SK-N-SH treated with all-trans-retinoic acid at 6 μM for 48 hours (cell line): Measurements from ENCODE around the gene HIVEP2.

Experiments used
- ATAC-seq: fragments of 200-7000 bp; cut with Tn5 transposase; 3 replicates; pipeline ENCODE4 v1.9.1; 2020; ENCODE audit warnings: mild to moderate bottlenecking, moderate library complexity
- BACH2 ChIP-seq: fragments of 250-450 bp; sonication (Bioruptor Pico); IDR thresholded peaks from 2 replicates; pipeline ENCODE4 v1.9.0; 2021; ENCODE audit warnings: mild to moderate bottlenecking, borderline replicate concordance
- CSDC2 ChIP-seq: fragments of 250-450 bp; sonication (Bioruptor Pico); IDR thresholded peaks from 2 replicates; pipeline ENCODE4 v1.5.0; 2020; ENCODE audit warnings: mild to moderate bottlenecking, moderate library complexity
- ESRRG ChIP-seq: fragments of 250-450 bp; sonication (Bioruptor Pico); IDR thresholded peaks from 2 replicates; pipeline ENCODE4 v1.6.1; 2021; ENCODE audit warnings: mild to moderate bottlenecking
- GLIS3 ChIP-seq: fragments of 250-450 bp; sonication (Bioruptor Pico); IDR thresholded peaks from 2 replicates; pipeline ENCODE4 v1.5.0; 2020; ENCODE audit warnings: mild to moderate bottlenecking, moderate library complexity
- ISL1 ChIP-seq: fragments of 250-450 bp; sonication (Bioruptor Pico); IDR thresholded peaks from 2 replicates; pipeline ENCODE4 v2.1.2; 2022; ENCODE audit warnings: mild to moderate bottlenecking, moderate library complexity
- OSR1 ChIP-seq: fragments of 250-450 bp; sonication (Bioruptor Pico); IDR thresholded peaks from 2 replicates; pipeline ENCODE4 v1.8.0; 2022; ENCODE audit warnings: moderate library complexity, mild to moderate bottlenecking, inconsistent platforms
- PPARA ChIP-seq: fragments of 250-450 bp; sonication (Bioruptor Pico); IDR thresholded peaks from 2 replicates; pipeline ENCODE4 v1.5.0; 2020; ENCODE audit warnings: mild to moderate bottlenecking, borderline replicate concordance
- RARB ChIP-seq: fragments of 250-450 bp; sonication (Bioruptor Pico); IDR thresholded peaks from 2 replicates; pipeline ENCODE4 v1.8.0; 2021; ENCODE audit warnings: mild to moderate bottlenecking, moderate library complexity
- SNAI2 ChIP-seq: fragments of 250-450 bp; sonication (Bioruptor Pico); IDR thresholded peaks from 2 replicates; pipeline ENCODE4 v1.5.0; 2020; ENCODE audit warnings: mild to moderate bottlenecking, moderate library complexity
- TCF4 ChIP-seq: fragments of 250-450 bp; sonication (Bioruptor Pico); IDR thresholded peaks from 2 replicates; pipeline ENCODE4 v1.8.0; 2021; ENCODE audit warnings: mild to moderate bottlenecking, moderate library complexity, borderline replicate concordance
- TOX ChIP-seq: fragments of 250-450 bp; sonication (Bioruptor Pico); IDR thresholded peaks from 2 replicates; pipeline ENCODE4 v1.8.0; 2021; ENCODE audit warnings: mild to moderate bottlenecking, moderate library complexity, borderline replicate concordance
- ZC3H10 ChIP-seq: fragments of 250-450 bp; sonication (Bioruptor Pico); IDR thresholded peaks from 2 replicates; pipeline ENCODE4 v1.5.1; 2021; ENCODE audit warnings: mild to moderate bottlenecking, moderate library complexity
- ZFP3 ChIP-seq: fragments of 250-450 bp; sonication (Bioruptor Pico); IDR thresholded peaks from 2 replicates; pipeline ENCODE4 v1.5.0; 2020; ENCODE audit warnings: mild to moderate bottlenecking, moderate library complexity
- ZFP30 ChIP-seq: fragments of 450-650 bp; formaldehyde crosslinking; IDR thresholded peaks from 2 replicates; pipeline ENCODE4 v1.5.0; 2022; ENCODE audit warnings: mild to moderate bottlenecking, moderate library complexity
- ZNF565 ChIP-seq: fragments of 450-650 bp; formaldehyde crosslinking; conservative IDR thresholded peaks from 2 replicates; pipeline ENCODE4 v1.5.0; 2020; ENCODE audit warnings: low read depth, mild to moderate bottlenecking, moderate library complexity
- ZNF70 ChIP-seq: fragments of 450-650 bp; formaldehyde crosslinking; IDR thresholded peaks from 2 replicates; pipeline ENCODE4 v1.5.0; 2020; ENCODE audit warnings: mild to moderate bottlenecking, moderate library complexity
- ZNF8 ChIP-seq: fragments of 450-650 bp; formaldehyde crosslinking; IDR thresholded peaks from 2 replicates; pipeline ENCODE4 v1.5.0; 2020; ENCODE audit warnings: mild to moderate bottlenecking, moderate library complexity
- TF ChIP-seq, protein P1 (sequence below): fragments of 250-450 bp; sonication (Bioruptor Pico); IDR thresholded peaks from 2 replicates; pipeline ENCODE4 v1.5.1; 2020; ENCODE audit warnings: low read depth, mild to moderate bottlenecking, moderate library complexity
- TF ChIP-seq, protein P2 (sequence below): fragments of 250-450 bp; sonication (Bioruptor Pico); IDR thresholded peaks from 2 replicates; pipeline ENCODE4 v1.8.0; 2021; ENCODE audit warnings: low read depth, mild to moderate bottlenecking, moderate library complexity, borderline replicate concordance
- TF ChIP-seq, protein P3 (sequence below): fragments of 250-450 bp; sonication (Bioruptor Pico); IDR thresholded peaks from 2 replicates; pipeline ENCODE4 v1.5.0; 2020; ENCODE audit warnings: mild to moderate bottlenecking, moderate library complexity
- TF ChIP-seq, protein P4 (sequence below): fragments of 250-450 bp; sonication (Bioruptor Pico); IDR thresholded peaks from 2 replicates; pipeline ENCODE4 v1.5.1; 2021; ENCODE audit warnings: mild to moderate bottlenecking, moderate library complexity
- TF ChIP-seq, protein P5 (sequence below): fragments of 250-450 bp; sonication (Bioruptor Pico); IDR thresholded peaks from 2 replicates; pipeline ENCODE4 v1.8.0; 2020; ENCODE audit warnings: mild to moderate bottlenecking, moderate library complexity, borderline replicate concordance

Gene HIVEP2

DNA sequence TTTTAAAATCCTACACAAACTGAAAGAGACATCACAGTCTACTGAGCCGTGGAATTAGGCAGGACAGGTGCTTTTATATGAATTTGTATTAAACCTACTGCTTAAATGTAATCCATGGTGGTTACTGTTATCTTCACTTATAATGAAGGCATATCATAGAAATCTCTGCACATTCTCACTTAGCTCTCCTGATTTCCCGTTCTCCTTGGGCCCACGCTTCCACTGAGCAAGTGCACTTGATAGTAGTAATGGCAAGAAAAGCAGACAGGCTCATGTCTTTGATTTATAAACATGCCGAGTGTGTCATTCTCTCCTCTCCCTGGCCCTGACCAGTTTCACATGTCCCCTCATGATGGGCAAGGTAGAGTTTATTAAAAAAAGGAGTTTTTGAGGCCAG lies 186.3 kb downstream of the HIVEP2 start:
- TF ChIP-seq ZNF565 (CRISPR knock-in tag) (no peak), OSR1 (no peak), ISL1 (CRISPR knock-in tag) (no peak), TCF4 (no peak), BACH2 (CRISPR knock-in tag) (no peak), ESRRG (CRISPR knock-in tag) (no peak), ZFP30 (no peak)
- TF ChIP-seq, protein P1, sequence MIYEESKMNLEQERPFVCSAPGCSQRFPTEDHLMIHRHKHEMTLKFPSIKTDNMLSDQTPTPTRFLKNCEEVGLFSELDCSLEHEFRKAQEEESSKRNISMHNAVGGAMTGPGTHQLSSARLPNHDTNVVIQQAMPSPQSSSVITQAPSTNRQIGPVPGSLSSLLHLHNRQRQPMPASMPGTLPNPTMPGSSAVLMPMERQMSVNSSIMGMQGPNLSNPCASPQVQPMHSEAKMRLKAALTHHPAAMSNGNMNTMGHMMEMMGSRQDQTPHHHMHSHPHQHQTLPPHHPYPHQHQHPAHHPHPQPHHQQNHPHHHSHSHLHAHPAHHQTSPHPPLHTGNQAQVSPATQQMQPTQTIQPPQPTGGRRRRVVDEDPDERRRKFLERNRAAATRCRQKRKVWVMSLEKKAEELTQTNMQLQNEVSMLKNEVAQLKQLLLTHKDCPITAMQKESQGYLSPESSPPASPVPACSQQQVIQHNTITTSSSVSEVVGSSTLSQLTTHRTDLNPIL (CRISPR knock-in tag) = no peak
- TF ChIP-seq, all 23 proteins: peak for 0
- ATAC-seq = no peak

DNA sequence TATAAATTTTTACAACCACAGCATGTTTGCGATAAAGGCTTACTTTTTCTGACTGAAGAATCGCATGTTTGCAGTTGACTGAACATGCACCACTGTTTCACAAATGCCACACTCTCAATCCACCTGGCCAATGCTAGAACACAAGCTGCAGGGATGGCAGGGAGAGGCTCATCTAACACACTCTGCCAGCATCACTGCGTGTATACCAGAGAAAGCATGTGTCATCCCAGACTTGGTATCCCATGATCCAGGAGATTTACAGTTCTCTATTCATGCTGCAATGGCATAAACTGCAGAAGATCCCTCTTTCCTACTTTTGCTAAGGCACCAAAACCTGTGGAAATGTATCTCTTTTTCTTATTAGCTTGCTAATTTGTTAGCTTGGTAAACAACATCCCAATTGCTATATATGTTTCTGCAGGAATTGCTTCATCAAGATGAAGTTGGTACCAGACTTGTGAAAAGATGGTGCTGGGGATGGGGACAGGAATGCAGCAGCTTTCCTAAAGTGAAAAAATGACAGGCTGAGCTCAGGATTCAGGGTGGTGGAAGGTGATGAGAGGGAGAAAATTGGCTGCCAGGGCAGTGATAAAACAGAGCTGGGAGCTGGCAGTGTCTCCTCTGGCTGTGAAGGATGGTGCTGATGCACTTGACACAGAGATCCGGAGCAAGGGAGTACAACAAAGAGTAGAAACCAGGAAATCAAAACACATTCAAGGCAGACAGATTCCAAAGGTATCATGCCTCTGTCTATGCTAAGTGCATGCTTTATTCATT lies 186.9 kb downstream of the HIVEP2 start:
- ATAC-seq = no peak

DNA sequence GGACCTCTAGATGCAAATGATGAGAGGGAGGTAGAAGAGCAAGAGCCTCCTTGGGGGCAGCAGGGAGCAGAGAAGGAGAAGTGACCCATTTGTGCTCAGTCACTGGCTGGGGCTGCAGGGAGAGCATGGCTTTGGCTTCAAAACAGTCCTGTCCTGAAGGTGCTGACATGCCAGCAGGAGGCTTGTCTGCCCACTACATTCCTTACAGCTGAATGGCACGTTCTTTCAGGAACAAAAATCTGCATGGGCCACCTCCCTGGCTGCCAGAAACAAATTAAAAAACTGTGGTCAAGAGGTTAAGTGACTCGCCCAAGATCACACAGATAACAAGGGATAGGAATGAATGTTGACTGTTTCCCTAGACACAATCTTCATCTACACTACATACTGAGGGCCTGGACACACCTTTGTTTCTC lies 188.8 kb downstream of the HIVEP2 start:
- TF ChIP-seq ISL1 (CRISPR knock-in tag) = peak; percentile 45
- TF ChIP-seq, protein P2, sequence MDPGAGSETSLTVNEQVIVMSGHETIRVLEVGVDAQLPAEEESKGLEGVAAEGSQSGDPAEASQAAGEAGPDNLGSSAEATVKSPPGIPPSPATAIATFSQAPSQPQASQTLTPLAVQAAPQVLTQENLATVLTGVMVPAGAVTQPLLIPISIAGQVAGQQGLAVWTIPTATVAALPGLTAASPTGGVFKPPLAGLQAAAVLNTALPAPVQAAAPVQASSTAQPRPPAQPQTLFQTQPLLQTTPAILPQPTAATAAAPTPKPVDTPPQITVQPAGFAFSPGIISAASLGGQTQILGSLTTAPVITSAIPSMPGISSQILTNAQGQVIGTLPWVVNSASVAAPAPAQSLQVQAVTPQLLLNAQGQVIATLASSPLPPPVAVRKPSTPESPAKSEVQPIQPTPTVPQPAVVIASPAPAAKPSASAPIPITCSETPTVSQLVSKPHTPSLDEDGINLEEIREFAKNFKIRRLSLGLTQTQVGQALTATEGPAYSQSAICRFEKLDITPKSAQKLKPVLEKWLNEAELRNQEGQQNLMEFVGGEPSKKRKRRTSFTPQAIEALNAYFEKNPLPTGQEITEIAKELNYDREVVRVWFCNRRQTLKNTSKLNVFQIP (CRISPR knock-in tag) = no peak
- peak; percentile 84 for ATAC-seq

More for the DNA sequence above, 186.9 kb downstream of the HIVEP2 start:
- no peak for TF ChIP-seq TOX (CRISPR knock-in tag)

DNA sequence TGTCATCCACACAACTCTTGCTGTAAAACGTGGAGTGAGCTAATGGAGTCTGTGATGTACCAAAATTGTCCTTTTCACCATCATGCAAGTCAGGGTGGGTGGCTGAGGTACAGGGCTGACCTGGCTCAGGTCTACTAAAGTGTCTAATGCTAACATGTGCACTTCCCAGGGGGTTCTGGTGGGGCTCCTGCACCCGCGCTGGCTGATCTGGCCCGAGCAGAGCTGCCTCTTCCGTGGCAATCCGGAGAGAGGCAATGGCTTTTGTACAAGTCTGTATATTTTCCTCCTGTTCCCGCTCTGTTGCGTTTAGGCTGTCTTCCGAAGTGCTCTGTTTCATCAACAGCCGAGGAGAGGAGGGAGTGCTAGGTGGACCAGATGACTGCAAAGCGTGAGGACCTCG lies 191.8 kb downstream of the HIVEP2 start:
- ATAC-seq = no peak

More for the DNA sequence above, 191.8 kb downstream of the HIVEP2 start:
- TF ChIP-seq, protein P1 (CRISPR knock-in tag) = no peak
- TF ChIP-seq ISL1 (CRISPR knock-in tag) (no peak), ZC3H10 (CRISPR knock-in tag) (no peak), ESRRG (CRISPR knock-in tag) (no peak), ZFP3 (CRISPR knock-in tag) (no peak), OSR1 (no peak), RARB (CRISPR knock-in tag) (no peak), ZNF8 (CRISPR knock-in tag) (no peak), BACH2 (CRISPR knock-in tag) (no peak), CSDC2 (CRISPR knock-in tag) (no peak), TCF4 (no peak), ZNF565 (CRISPR knock-in tag) (no peak), GLIS3 (CRISPR knock-in tag) (no peak), SNAI2 (CRISPR knock-in tag) (no peak), PPARA (CRISPR knock-in tag) (no peak), ZNF70 (no peak)
- TF ChIP-seq, protein P3, sequence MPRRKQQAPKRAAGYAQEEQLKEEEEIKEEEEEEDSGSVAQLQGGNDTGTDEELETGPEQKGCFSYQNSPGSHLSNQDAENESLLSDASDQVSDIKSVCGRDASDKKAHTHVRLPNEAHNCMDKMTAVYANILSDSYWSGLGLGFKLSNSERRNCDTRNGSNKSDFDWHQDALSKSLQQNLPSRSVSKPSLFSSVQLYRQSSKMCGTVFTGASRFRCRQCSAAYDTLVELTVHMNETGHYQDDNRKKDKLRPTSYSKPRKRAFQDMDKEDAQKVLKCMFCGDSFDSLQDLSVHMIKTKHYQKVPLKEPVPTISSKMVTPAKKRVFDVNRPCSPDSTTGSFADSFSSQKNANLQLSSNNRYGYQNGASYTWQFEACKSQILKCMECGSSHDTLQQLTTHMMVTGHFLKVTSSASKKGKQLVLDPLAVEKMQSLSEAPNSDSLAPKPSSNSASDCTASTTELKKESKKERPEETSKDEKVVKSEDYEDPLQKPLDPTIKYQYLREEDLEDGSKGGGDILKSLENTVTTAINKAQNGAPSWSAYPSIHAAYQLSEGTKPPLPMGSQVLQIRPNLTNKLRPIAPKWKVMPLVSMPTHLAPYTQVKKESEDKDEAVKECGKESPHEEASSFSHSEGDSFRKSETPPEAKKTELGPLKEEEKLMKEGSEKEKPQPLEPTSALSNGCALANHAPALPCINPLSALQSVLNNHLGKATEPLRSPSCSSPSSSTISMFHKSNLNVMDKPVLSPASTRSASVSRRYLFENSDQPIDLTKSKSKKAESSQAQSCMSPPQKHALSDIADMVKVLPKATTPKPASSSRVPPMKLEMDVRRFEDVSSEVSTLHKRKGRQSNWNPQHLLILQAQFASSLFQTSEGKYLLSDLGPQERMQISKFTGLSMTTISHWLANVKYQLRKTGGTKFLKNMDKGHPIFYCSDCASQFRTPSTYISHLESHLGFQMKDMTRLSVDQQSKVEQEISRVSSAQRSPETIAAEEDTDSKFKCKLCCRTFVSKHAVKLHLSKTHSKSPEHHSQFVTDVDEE (CRISPR knock-in tag) = no peak
- TF ChIP-seq, protein P4, sequence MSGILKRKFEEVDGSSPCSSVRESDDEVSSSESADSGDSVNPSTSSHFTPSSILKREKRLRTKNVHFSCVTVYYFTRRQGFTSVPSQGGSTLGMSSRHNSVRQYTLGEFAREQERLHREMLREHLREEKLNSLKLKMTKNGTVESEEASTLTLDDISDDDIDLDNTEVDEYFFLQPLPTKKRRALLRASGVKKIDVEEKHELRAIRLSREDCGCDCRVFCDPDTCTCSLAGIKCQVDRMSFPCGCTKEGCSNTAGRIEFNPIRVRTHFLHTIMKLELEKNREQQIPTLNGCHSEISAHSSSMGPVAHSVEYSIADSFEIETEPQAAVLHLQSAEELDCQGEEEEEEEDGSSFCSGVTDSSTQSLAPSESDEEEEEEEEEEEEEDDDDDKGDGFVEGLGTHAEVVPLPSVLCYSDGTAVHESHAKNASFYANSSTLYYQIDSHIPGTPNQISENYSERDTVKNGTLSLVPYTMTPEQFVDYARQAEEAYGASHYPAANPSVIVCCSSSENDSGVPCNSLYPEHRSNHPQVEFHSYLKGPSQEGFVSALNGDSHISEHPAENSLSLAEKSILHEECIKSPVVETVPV = no peak
- TF ChIP-seq, protein P2 (CRISPR knock-in tag) = no peak
- TF ChIP-seq, protein P5, sequence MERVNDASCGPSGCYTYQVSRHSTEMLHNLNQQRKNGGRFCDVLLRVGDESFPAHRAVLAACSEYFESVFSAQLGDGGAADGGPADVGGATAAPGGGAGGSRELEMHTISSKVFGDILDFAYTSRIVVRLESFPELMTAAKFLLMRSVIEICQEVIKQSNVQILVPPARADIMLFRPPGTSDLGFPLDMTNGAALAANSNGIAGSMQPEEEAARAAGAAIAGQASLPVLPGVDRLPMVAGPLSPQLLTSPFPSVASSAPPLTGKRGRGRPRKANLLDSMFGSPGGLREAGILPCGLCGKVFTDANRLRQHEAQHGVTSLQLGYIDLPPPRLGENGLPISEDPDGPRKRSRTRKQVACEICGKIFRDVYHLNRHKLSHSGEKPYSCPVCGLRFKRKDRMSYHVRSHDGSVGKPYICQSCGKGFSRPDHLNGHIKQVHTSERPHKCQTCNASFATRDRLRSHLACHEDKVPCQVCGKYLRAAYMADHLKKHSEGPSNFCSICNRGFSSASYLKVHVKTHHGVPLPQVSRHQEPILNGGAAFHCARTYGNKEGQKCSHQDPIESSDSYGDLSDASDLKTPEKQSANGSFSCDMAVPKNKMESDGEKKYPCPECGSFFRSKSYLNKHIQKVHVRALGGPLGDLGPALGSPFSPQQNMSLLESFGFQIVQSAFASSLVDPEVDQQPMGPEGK (CRISPR knock-in tag) = no peak
- TF ChIP-seq, all 23 proteins: peak for 0
